ENCODE data around the gene NCOA3.

DNA sequence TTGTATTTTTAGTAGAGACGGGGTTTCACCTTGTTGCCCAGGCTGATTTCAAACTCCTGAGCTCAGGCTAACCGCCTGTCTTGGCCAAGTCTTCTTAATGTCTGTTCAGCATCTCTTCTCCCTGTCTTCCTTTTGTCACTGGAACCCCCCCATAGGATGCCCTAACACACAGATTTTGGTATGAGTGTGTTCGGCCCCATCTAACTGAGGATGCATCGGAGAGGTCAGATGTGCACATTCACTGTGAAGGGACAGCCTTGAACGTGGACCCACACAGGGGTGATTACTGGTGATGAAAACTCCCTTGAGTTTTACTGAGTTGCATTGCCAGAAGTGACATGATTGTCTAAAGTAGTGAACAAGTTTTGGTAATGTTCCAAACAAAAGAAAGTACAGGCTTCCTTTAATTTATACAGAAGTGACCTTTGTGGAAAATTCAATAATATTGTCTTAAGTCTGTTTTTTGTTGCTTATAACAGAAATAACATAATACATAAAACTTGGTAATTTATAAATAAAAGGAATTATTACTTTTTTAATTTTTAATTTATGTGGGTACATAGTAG, 40.5 kb upstream of the NCOA3 start:
- TF ChIP-seq CREB1 (CRISPR knock-in tag; IDR thresholded peaks at IDR 0.05; ENCODE audit: low read depth) (no peak), EZH2 (IDR thresholded peaks at IDR 0.05; ENCODE audit: low read depth, unreplicated experiment) (no peak), POLR2AphosphoS5 (IDR thresholded peaks at IDR 0.05; ENCODE audit: low read depth) (no peak), EZH2phosphoT487 (IDR thresholded peaks at IDR 0.05; ENCODE audit: unreplicated experiment) (no peak)
- TF ChIP-seq, protein P1, sequence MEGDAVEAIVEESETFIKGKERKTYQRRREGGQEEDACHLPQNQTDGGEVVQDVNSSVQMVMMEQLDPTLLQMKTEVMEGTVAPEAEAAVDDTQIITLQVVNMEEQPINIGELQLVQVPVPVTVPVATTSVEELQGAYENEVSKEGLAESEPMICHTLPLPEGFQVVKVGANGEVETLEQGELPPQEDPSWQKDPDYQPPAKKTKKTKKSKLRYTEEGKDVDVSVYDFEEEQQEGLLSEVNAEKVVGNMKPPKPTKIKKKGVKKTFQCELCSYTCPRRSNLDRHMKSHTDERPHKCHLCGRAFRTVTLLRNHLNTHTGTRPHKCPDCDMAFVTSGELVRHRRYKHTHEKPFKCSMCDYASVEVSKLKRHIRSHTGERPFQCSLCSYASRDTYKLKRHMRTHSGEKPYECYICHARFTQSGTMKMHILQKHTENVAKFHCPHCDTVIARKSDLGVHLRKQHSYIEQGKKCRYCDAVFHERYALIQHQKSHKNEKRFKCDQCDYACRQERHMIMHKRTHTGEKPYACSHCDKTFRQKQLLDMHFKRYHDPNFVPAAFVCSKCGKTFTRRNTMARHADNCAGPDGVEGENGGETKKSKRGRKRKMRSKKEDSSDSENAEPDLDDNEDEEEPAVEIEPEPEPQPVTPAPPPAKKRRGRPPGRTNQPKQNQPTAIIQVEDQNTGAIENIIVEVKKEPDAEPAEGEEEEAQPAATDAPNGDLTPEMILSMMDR (conservative IDR thresholded peaks at IDR 0.05; ENCODE audit: low read depth in 2 of 2), result no peak
- TF ChIP-seq, protein P2, sequence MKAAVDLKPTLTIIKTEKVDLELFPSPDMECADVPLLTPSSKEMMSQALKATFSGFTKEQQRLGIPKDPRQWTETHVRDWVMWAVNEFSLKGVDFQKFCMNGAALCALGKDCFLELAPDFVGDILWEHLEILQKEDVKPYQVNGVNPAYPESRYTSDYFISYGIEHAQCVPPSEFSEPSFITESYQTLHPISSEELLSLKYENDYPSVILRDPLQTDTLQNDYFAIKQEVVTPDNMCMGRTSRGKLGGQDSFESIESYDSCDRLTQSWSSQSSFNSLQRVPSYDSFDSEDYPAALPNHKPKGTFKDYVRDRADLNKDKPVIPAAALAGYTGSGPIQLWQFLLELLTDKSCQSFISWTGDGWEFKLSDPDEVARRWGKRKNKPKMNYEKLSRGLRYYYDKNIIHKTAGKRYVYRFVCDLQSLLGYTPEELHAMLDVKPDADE (IDR thresholded peaks at IDR 0.05), result no peak

Measured in GM23338 (cell line).